ENCODE results near the gene REM2. TPM values are rescaled to one million over a fixed set of nuclear protein-coding genes. Genes with fewer than 3 reads are reported as not detected.

The REM2 gene
- total RNA-seq, 3 donors from 2014 or later, result 0.13 to 0.27 (median 0.15) TPM

DNA sequence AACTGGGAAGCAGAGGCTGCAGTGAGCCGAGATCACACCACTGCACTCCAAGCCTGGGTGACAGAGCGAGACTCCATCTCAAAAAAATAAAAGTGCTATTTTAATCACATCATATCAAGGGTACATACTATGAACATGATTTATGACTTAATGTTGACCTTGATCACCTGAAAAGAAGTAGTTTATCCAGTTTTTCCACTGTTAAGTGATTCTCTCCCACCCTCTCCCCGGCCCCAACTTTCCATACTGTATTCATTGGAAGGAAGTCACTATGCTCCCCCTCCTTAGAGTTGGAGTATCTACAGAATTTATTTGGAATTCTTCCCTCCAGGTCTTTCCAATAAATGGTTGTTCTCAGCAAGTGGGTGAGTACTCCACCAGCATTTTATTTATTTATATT, 49.1 kb downstream of the REM2 start:
- Mint-ChIP-seq H3K4me1 (ENCODE audit: low read depth) (peaks cover 22% of the 10 kb centered on the region), H3K27me3 (ENCODE audit: low read depth) (no peaks in the 10 kb centered on the region), H3K36me3 (ENCODE audit: insufficient read depth) (peaks cover 3% of the 10 kb centered on the region), H3K9me3 (no peaks in the 10 kb centered on the region), H3K4me3 (no peak overlapping the region)
- ATAC-seq, result no peak
- no peak for DNase-seq

DNA sequence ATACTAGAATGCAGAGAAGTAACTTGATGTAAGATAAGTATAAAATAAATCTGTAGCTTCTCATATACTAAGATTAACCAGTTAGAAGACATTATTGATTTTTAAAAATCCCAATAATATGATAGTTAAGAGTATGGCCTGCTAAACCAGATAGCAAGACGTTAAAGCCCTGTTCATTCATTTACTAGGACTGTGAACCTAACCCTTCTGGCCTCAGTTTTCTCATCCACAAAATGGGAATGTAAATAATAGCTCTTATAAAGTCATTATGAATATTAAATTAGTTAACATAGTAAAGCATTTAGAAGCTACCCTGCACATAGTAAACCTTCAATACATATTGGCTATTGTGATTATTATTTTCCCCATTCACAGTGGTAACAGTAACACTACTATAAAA, 52.1 kb downstream of the REM2 start:
- H3K4me1 Mint-ChIP-seq (ENCODE audit: low read depth), result peaks cover 11% of the 10 kb centered on the region

More for the DNA sequence above, 52.1 kb downstream of the REM2 start:
- Mint-ChIP-seq H3K9me3 (no peaks in the 10 kb centered on the region), H3K36me3 (ENCODE audit: insufficient read depth) (no peaks in the 10 kb centered on the region), H3K27me3 (ENCODE audit: low read depth) (no peaks in the 10 kb centered on the region), H3K4me3 (no peak overlapping the region)
- ATAC-seq (no peak), DNase-seq (no peak)

Other genes with a start within 250 kb of the REM2 start
- gene OR6J1, start 238.9 kb upstream of the REM2 start, total RNA-seq, result not detected
- 100 to 1,000 TPM; 133 to 139 (median 138) TPM for gene OXA1L, start 116.5 kb upstream of the REM2 start, total RNA-seq
- gene SLC7A7, start 67.8 kb upstream of the REM2 start, total RNA-seq, result under 1 TPM; 0.16 to 0.51 (median 0.19) TPM
- 100 to 1,000 TPM; 247 to 250 (median 249) TPM for gene MRPL52, start 53.3 kb upstream of the REM2 start, total RNA-seq
- 1 to 10 TPM in 2 of 3 donors, under 1 TPM in 1; 0.76 to 1.6 (median 1.2) TPM for gene MMP14, start 46.6 kb upstream of the REM2 start, total RNA-seq
- gene LRP10, start 11.5 kb upstream of the REM2 start, total RNA-seq, result 10 to 100 TPM; 19.3 to 33.7 (median 26.2) TPM
- gene RBM23, start 35.9 kb downstream of the REM2 start, total RNA-seq, result 10 to 100 TPM; 80.4 to 90.4 (median 82.5) TPM
- 100 to 1,000 TPM; 256 to 289 (median 263) TPM for gene PRMT5, start 46.2 kb downstream of the REM2 start, total RNA-seq
- gene HAUS4, start 73.9 kb downstream of the REM2 start, total RNA-seq, result 10 to 100 TPM; 28.8 to 39.7 (median 38.5) TPM
- 1 to 10 TPM; 2.0 to 3.8 (median 2.6) TPM for gene AJUBA, start 99.3 kb downstream of the REM2 start, total RNA-seq
- gene C14orf93, start 126.9 kb downstream of the REM2 start, total RNA-seq, result 1 to 10 TPM; 3.6 to 5.4 (median 5.1) TPM
- gene PSMB5, start 151.7 kb downstream of the REM2 start, total RNA-seq, result 100 to 1,000 TPM; 220 to 231 (median 227) TPM
- gene PSMB11, start 159.0 kb downstream of the REM2 start, total RNA-seq, result not detected
- under 1 TPM; 0.51 to 0.87 (median 0.65) TPM for gene CDH24, start 174.3 kb downstream of the REM2 start, total RNA-seq
- 100 to 1,000 TPM; 195 to 200 (median 196) TPM for gene ACIN1, start 211.9 kb downstream of the REM2 start, total RNA-seq
- 10 to 100 TPM; 34.6 to 39.9 (median 36.9) TPM for gene C14orf119, start 212.3 kb downstream of the REM2 start, total RNA-seq
- gene CIROP, start 221.8 kb downstream of the REM2 start, total RNA-seq, result not detected
- gene CEBPE, start 236.0 kb downstream of the REM2 start, total RNA-seq, result not detected

All from activated T-cell treated with anti-CD3 and anti-CD28 coated beads, Interleukin-2, amount 50 U/mL, for 4 hours (primary cell).